ENCODE results near the gene TTC12.

GRCh38 chr11:113287801-113288200 is 26.6 kb upstream of the TTC12 start:
- TF ChIP-seq, protein P1, sequence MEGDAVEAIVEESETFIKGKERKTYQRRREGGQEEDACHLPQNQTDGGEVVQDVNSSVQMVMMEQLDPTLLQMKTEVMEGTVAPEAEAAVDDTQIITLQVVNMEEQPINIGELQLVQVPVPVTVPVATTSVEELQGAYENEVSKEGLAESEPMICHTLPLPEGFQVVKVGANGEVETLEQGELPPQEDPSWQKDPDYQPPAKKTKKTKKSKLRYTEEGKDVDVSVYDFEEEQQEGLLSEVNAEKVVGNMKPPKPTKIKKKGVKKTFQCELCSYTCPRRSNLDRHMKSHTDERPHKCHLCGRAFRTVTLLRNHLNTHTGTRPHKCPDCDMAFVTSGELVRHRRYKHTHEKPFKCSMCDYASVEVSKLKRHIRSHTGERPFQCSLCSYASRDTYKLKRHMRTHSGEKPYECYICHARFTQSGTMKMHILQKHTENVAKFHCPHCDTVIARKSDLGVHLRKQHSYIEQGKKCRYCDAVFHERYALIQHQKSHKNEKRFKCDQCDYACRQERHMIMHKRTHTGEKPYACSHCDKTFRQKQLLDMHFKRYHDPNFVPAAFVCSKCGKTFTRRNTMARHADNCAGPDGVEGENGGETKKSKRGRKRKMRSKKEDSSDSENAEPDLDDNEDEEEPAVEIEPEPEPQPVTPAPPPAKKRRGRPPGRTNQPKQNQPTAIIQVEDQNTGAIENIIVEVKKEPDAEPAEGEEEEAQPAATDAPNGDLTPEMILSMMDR (conservative IDR thresholded peaks at IDR 0.05), result no peak
- TF ChIP-seq EZH2 (IDR thresholded peaks at IDR 0.05; ENCODE audit: low read depth), result no peak
